K562 (cell line): ENCODE measurements around the gene CENPN. TPM values are rescaled to one million over a fixed set of nuclear protein-coding genes. Genes with fewer than 3 reads are reported as not detected.

ENCODE experiments used
- ATAC-seq: fragments of 200-7000 bp; cut with Tn5 transposase; 3 replicates; pipeline ENCODE4 v1.9.1; 2020; ENCODE audit warnings: moderate library complexity
- BruUV-seq: library from RNA; stranded (reverse); fragments of 400-500 nt; replicated peaks from 2 replicates; lab custom pipeline; 2021; lab: Mats Ljungman, UMichigan
- CTCF ChIA-PET: fragments of 300-600 bp; formaldehyde crosslinking; extraction: SDS; loops from one replicate; lab custom pipeline; 2021; ENCODE audit warnings: low intra/inter-chr PET ratio; lab: Yijun Ruan, JAX
- POLR2A ChIA-PET: fragments of 300-600, 350-650 bp; sonication (Branson Sonifier 250); formaldehyde crosslinking; extraction: SDS; loops from one replicate; lab custom pipeline; 2021; ENCODE audit warnings: antibody characterized with exemption, inconsistent platforms; lab: Yijun Ruan, JAX
- DNase-seq, 4 experiments: peaks; one replicate each; pipeline versions ENCODE4 v3.0.0 to v3.0.0-alpha.2; 2011 to 2018; ENCODE audit warnings: low spot score in 3 of 4, mixed read lengths in 3 of 4; ENCODE audit errors: extremely low read depth in 1 of 4
- FAIRE-seq: peaks from 2 replicates; lab custom pipeline; 2011; peaks lifted over from hg19 to GRCh38; lab: Jason Lieb, UNC
- H2AFZ ChIP-seq: 2 replicates; pipeline ENCODE4 v1.6.0; 2011; ENCODE audit warnings: low read depth, low read length, control low read depth, inconsistent platforms
- H3K27ac ChIP-seq: fragments of 200-600 bp; 3 replicates; pipeline ENCODE4 v1.8.0; 2011; ENCODE audit warnings: low read depth, mild to moderate bottlenecking, control low read depth, inconsistent platforms, low read length, moderate library complexity, mixed read lengths; ENCODE audit errors: extremely low read depth
- H3K27me3 ChIP-seq, 2 experiments: fragments of 300-600 bp in 1 of 2; 2 replicates in 1 of 2; 3 replicates in 1 of 2; pipeline versions ENCODE4 v1.6.0 to v1.8.0; 2011; ENCODE audit warnings: inconsistent platforms in 2 of 2, low read length in 2 of 2, mild to moderate bottlenecking in 1 of 2, mixed read lengths in 1 of 2, moderate library complexity in 1 of 2; ENCODE audit not compliant: control insufficient read depth in 2 of 2, insufficient read depth in 2 of 2
- H3K36me3 ChIP-seq: fragments of 300-600 bp; 3 replicates; pipeline ENCODE4 v1.8.0; 2011; ENCODE audit warnings: mild to moderate bottlenecking, low read length, inconsistent platforms; ENCODE audit not compliant: control insufficient read depth, insufficient read depth
- H3K4me1 ChIP-seq, 2 experiments: fragments of 200-600 bp in 1 of 2; replicated peaks in 1 of 2; 2 replicates in 1 of 2; 3 replicates in 1 of 2; pipeline versions ENCODE4 v1.5.1 to v1.8.0; 2011; ENCODE audit warnings: inconsistent platforms in 2 of 2, low read length in 2 of 2, mild to moderate bottlenecking in 1 of 2, mixed read lengths in 1 of 2, moderate library complexity in 1 of 2; ENCODE audit not compliant: control insufficient read depth in 2 of 2, insufficient read depth in 2 of 2
- H3K4me2 ChIP-seq: 2 replicates; pipeline ENCODE4 v1.6.1; 2011; ENCODE audit warnings: low read length, control low read depth, inconsistent platforms, mixed read lengths; ENCODE audit not compliant: insufficient read depth
- H3K4me3 ChIP-seq: fragments of 200-600 bp; sonication (generic), shearing (Covaris generic); 2 replicates; pipeline ENCODE4 v1.5.1; 2016; ENCODE audit warnings: control low read depth, inconsistent platforms
- H3K79me2 ChIP-seq: fragments of 200-600 bp; 3 replicates; pipeline ENCODE4 v1.8.0; 2011; ENCODE audit warnings: low read length, inconsistent platforms; ENCODE audit not compliant: control insufficient read depth, insufficient read depth
- H3K9ac ChIP-seq, 2 experiments: 2 replicates each; pipeline versions ENCODE4 v1.6.0 to v1.6.1; 2011; ENCODE audit warnings: low read depth in 2 of 2, low read length in 2 of 2, control low read depth in 1 of 2, inconsistent platforms in 1 of 2, mild to moderate bottlenecking in 1 of 2, mixed read lengths in 1 of 2; ENCODE audit not compliant: insufficient read depth in 1 of 2
- H3K9me1 ChIP-seq: one replicate; pipeline ENCODE4 v1.6.0; 2011; ENCODE audit warnings: inconsistent platforms, mild to moderate bottlenecking, low read length, moderate library complexity; ENCODE audit not compliant: control insufficient read depth, insufficient read depth
- H3K9me3 ChIP-seq: replicated peaks from 2 replicates; pipeline ENCODE4 v1.5.1; 2011; ENCODE audit warnings: low read depth, low read length, inconsistent platforms; ENCODE audit not compliant: control insufficient read depth, insufficient read depth
- H4K20me1 ChIP-seq: replicated peaks from 2 replicates; pipeline ENCODE4 v1.6.1; 2011; ENCODE audit warnings: low read length, inconsistent platforms, mixed read lengths; ENCODE audit not compliant: control insufficient read depth, insufficient read depth
- CC2D1A ChIP-seq: fragments of 450-650 bp; IDR thresholded peaks from 2 replicates; pipeline ENCODE4 v1.6.1; 2017; ENCODE audit warnings: mild to moderate bottlenecking
- ILF3 ChIP-seq: fragments of 450-650 bp; IDR thresholded peaks from 2 replicates; pipeline ENCODE4 v1.6.1; 2018; ENCODE audit warnings: antibody characterized with exemption, mild to moderate bottlenecking, moderate library complexity, borderline replicate concordance
- NFIC ChIP-seq: fragments of 450-650 bp; IDR thresholded peaks from 2 replicates; pipeline ENCODE4 v1.6.1; 2017; ENCODE audit warnings: mild to moderate bottlenecking, inconsistent platforms
- PHF8 ChIP-seq: fragments of 200-600 bp; sonication (generic); IDR thresholded peaks from 2 replicates; pipeline ENCODE4 v1.6.1; 2012; ENCODE audit warnings: mixed run types, mild to moderate bottlenecking, inconsistent platforms, low read length, moderate library complexity, borderline replicate concordance
- POLR3G ChIP-seq: IDR thresholded peaks from 2 replicates; pipeline ENCODE4 v1.6.1; 2011; ENCODE audit not compliant: insufficient read length, insufficient replicate concordance; ENCODE audit errors: extremely low read depth
- ZNF780A ChIP-seq: fragments of 250-450 bp; sonication (Bioruptor Pico); IDR thresholded peaks from 2 replicates; pipeline ENCODE4 v1.5.0; 2021; ENCODE audit warnings: mild to moderate bottlenecking
- WGBS: fragments of 100-300 bp; shearing (Covaris generic); methylation state at CpG from one replicate; pipeline ENCODE4 v1.1.6; 2016; ENCODE audit warnings: low coverage, mixed read lengths; ENCODE audit not compliant: insufficient coverage; ENCODE audit errors: missing lambda C conversion rate; 5-methylcytosine and 5-hydroxymethylcytosine counted together
- in situ Hi-C: fragments of 300-500 bp; cut with MboI; formaldehyde crosslinking; loops from 4 replicates; pipeline ENCODE4 v1.15.0; 2018; ENCODE audit warnings: inconsistent platforms, mixed read lengths
- intact Hi-C: fragments of 100-400 bp; cut with micrococcal nuclease; formaldehyde crosslinking; loops from 2 replicates; pipeline ENCODE4 v1.14.2; 2022
- polyA plus RNA-seq, 8 experiments: library from polyadenylated mRNA; depleted of rRNA in 4 of 8; stranded (reverse) in 5 of 8; unstranded in 3 of 8; fragments of >200 nt; fragmentation: Nextera tagmentation in 2 of 8; fragmentation: Illumina TruSeq in 1 of 8; extraction: Ambion mirVana in 2 of 8; extraction: Trizol in 1 of 8; gene quantifications; 2 replicates each; pipeline versions ENCODE4 v1.2.1 to v1.2.3, GENCODE V29; 2011 to 2014; ENCODE audit warnings: inconsistent platforms in 1 of 8, missing spikeins in 1 of 8
- total RNA-seq, 7 experiments: library from RNA; depleted of rRNA in 6 of 7; stranded (reverse); fragments of >200 nt in 6 of 7; fragmentation: Illumina TruSeq in 2 of 7; extraction: Trizol in 2 of 7; gene quantifications; 2 replicates each; pipeline versions ENCODE4 v1.2.1 to v1.2.3, GENCODE V29; 2011 to 2021; ENCODE audit warnings: low replicate concordance in 1 of 7
- TF ChIP-seq, protein P1 (sequence below): fragments of 200-800 bp; sonication (Bioruptor generic); IDR thresholded peaks from 2 replicates; pipeline ENCODE4 v1.6.1; 2017; ENCODE audit warnings: missing genetic modification characterization, missing compliant biosample characterization

The CENPN gene
- total and polyA plus RNA-seq, 9 of the 15 experiments (the other 6 are each of a cell fraction or from before 2014, with no cell fraction given): 92.3 to 384 (median 140) TPM

DNA sequence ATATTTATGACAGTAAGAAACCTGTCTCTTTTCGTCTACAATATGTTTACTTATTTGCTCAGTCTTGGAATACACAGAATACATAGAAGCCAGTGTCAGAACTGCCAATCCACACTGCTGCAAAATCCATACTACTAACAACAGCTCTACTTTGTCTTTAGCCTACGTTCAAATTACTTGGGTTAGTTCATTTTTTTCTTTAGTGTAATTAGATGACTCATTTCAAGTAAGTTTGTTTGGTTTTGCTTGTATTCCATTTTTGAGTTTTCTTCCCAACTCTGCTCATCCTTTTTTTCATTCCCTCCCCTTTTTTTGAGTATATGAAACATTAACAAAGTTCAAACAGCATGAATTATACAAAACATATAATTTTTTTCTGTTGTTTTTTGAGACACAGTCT is 17.2 kb upstream of the CENPN start:
- H3K27me3 ChIP-seq: no peaks in the 10 kb centered on the region

More for the DNA sequence above, 17.2 kb upstream of the CENPN start:
- CTCF ChIA-PET: no interaction called here
- Histone ChIP-seq H3K4me3 (no peak overlapping the region), H4K20me1 (peaks cover 20% of the 10 kb centered on the region), H3K9me1 (no peaks in the 10 kb centered on the region), H3K4me1 (peaks cover 0 to 13% of the 10 kb centered on the region in 2 experiments; a peak in 2 of 5 replicates), H3K4me2 (no peak overlapping the region), H3K27ac (no peak overlapping the region), H3K36me3 (peaks cover 27% of the 10 kb centered on the region), H2AFZ (no peak overlapping the region), H3K9ac (no peak overlapping the region), H3K9me3 (no peaks in the 10 kb centered on the region), H3K79me2 (peaks cover 81% of the 10 kb centered on the region)
- BruUV-seq: no TSS peak
- DNase-seq (no peak), FAIRE-seq (no peak), ATAC-seq (no peak)
- intact Hi-C loops: no loop called here
- POLR2A ChIA-PET: interaction anchor here (1.4 to 2.0 kb wide), 2 partner anchors 10 to 12 kb away, joined by 5 read pairs; no protein-coding TSS in a partner anchor
- TF ChIP-seq NFIC (no peak), POLR3G (no peak), ILF3 (no peak), PHF8 (no peak), CC2D1A (no peak), ZNF780A (CRISPR knock-in tag) (no peak)
- TF ChIP-seq, protein P1, sequence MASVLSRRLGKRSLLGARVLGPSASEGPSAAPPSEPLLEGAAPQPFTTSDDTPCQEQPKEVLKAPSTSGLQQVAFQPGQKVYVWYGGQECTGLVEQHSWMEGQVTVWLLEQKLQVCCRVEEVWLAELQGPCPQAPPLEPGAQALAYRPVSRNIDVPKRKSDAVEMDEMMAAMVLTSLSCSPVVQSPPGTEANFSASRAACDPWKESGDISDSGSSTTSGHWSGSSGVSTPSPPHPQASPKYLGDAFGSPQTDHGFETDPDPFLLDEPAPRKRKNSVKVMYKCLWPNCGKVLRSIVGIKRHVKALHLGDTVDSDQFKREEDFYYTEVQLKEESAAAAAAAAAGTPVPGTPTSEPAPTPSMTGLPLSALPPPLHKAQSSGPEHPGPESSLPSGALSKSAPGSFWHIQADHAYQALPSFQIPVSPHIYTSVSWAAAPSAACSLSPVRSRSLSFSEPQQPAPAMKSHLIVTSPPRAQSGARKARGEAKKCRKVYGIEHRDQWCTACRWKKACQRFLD: no peak
- in situ Hi-C loops: no loop called here
- 43% methylated on average over 2 of the region's 2 CpGs for WGBS
